Activated CD4-positive, alpha-beta T cell treated with anti-CD3 and anti-CD28 coated beads, Interleukin-2, amount 10 ng/mL, durations not matched to agents 7 days and 5 days (primary cell): ENCODE data around the gene EXOC6B. TPM values are rescaled to one million over a fixed set of nuclear protein-coding genes. Genes with fewer than 3 reads are reported as not detected.
"Not testable (repeated sequence)": the region's sequence is repeated elsewhere in the genome, so short reads cannot be mapped to it uniquely, and the experiment has no call there.

Experiments used
- CTCF ChIA-PET: fragments of 350-600 bp; sonication (Branson Sonifier 250); formaldehyde crosslinking; loops from one replicate; lab custom pipeline; 2021; ENCODE audit warnings: antibody characterized with exemption; lab: Charles Lee
- POLR2A ChIA-PET: fragments of 350-600 bp; sonication (Branson Sonifier 250); formaldehyde crosslinking; loops from one replicate; lab custom pipeline; 2021; ENCODE audit warnings: antibody characterized with exemption; lab: Charles Lee
- DNase-seq: peaks from one replicate; pipeline ENCODE4 v3.0.0-alpha.2; 2020
- H3K27ac Mint-ChIP-seq: one replicate; pipeline ENCODE4 v1.8.0; 2021; ENCODE audit warnings: mild to moderate bottlenecking, moderate library complexity, mixed read lengths
- H3K27me3 Mint-ChIP-seq: one replicate; pipeline ENCODE4 v1.8.0; 2021; ENCODE audit warnings: mixed read lengths
- H3K36me3 Mint-ChIP-seq: one replicate; pipeline ENCODE4 v1.8.0; 2021; ENCODE audit warnings: low read depth, mixed read lengths
- H3K4me1 Mint-ChIP-seq: one replicate; pipeline ENCODE4 v1.8.0; 2021; ENCODE audit warnings: mixed read lengths
- H3K4me3 Mint-ChIP-seq: one replicate; pipeline ENCODE4 v1.8.0; 2021; ENCODE audit warnings: mild to moderate bottlenecking, moderate library complexity, mixed read lengths
- H3K9me3 Mint-ChIP-seq: one replicate; pipeline ENCODE4 v1.8.0; 2021; ENCODE audit warnings: mixed read lengths
- total RNA-seq, 2 experiments: library from RNA; stranded (reverse); gene quantifications; one replicate each; pipeline ENCODE4 v1.2.3, GENCODE V29; 2021

Gene EXOC6B
- total RNA-seq, 2 experiments from 2014 or later = 14.8 to 16.4 TPM

DNA sequence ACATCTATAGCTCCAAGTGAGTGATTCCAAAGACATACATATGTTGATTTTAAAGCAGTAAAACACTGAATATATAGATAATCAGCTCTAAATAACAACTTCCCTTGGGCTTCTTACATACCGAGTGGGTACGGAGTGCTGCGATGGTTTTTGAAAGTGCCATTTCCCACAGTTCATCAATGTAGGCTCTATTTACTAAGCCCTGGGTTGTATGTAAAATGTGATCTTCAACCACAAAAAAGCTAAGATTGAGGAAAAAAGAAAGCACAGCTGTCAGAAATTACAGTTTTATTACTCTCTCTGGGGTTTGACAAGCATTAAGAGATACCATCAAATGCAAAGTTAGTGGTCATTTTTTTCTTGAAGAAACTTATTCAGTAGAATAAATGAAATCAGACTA, 312.8 kb downstream of the EXOC6B start:
- Mint-ChIP-seq H3K27me3 (no peaks in the 10 kb centered on the region), H3K9me3 (no peaks in the 10 kb centered on the region), H3K4me1 (no peaks in the 10 kb centered on the region), H3K27ac (no peak overlapping the region), H3K4me3 (no peak overlapping the region), H3K36me3 (no peaks in the 10 kb centered on the region)
- POLR2A ChIA-PET = no interaction called here
- no peak for DNase-seq
- CTCF ChIA-PET = no interaction called here

DNA sequence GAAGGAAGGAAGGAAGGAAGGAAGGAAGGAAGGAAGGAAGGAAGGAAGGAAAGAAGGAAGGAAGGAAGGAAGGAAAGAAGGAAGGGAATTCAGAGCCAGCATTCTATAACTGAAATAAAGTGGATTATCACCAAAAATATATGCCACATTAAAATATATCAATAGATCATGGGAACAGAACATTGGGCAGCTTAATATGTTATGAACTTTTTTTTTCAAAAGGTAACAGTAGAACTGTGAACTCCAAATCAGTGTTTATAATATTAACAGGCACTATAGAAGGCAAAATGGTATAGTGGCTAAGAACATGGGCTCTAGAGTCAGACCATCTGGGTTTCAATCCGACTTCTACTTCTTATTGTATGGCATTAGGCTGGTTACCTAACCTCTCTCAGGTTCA, 313.5 kb downstream of the EXOC6B start:
- Mint-ChIP-seq H3K9me3 (no peaks in the 10 kb centered on the region), H3K27ac (no peak overlapping the region), H3K36me3 (no peaks in the 10 kb centered on the region), H3K27me3 (no peaks in the 10 kb centered on the region), H3K4me1 (no peaks in the 10 kb centered on the region), H3K4me3 (no peak overlapping the region)
- POLR2A ChIA-PET = no interaction called here
- no peak for DNase-seq
- CTCF ChIA-PET = no interaction called here

DNA sequence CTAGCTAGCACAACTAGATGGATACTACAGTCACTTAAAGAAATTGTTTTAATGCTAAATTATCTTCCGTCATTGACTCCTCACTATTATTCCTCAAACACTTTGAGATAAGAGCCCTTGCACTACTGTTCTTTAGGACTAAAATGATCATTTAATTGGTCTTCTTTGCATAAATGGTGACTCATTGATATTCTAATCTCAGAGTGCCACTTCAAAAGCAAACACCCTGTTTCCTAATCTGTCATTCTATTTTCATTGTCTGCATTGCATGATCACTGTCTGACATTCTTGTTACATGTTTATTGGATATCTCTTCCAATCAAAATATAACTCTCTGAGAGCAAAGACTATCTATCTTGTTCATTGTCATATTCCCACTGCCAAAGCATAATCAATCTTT, 313.9 kb downstream of the EXOC6B start:
- Mint-ChIP-seq H3K4me3 (no peak overlapping the region), H3K36me3 (no peaks in the 10 kb centered on the region), H3K27me3 (no peaks in the 10 kb centered on the region), H3K9me3 (no peaks in the 10 kb centered on the region), H3K4me1 (no peaks in the 10 kb centered on the region), H3K27ac (no peak overlapping the region)
- DNase-seq = no peak
- POLR2A ChIA-PET = no interaction called here
- CTCF ChIA-PET = no interaction called here

DNA sequence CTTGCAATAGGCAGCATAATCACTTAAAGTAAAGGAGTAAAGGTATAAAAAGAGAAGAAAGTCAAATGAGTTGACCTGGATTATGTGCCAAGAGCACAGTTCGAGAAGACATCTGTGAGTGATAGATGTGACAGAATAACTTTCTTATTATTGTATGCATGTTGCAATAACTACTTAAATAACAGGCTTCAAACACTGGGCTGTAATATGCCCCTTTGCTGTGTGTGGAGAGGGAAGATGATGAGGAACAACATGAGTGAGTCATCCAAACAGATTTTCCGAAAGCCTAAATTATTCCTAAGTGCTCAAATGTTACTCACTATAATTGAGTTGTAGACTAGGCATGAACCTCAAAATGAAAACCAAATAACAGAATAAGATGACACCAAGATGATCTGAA, 328.1 kb downstream of the EXOC6B start:
- no peaks in the 10 kb centered on the region for H3K27me3 Mint-ChIP-seq
- no peak overlapping the region for H3K4me3 Mint-ChIP-seq
- CTCF ChIA-PET = no interaction called here
- H3K9me3 Mint-ChIP-seq = no peaks in the 10 kb centered on the region
- H3K27ac Mint-ChIP-seq = no peak overlapping the region
- POLR2A ChIA-PET = no interaction called here
- no peaks in the 10 kb centered on the region for H3K4me1 Mint-ChIP-seq
- DNase-seq = no peak
- H3K36me3 Mint-ChIP-seq = no peaks in the 10 kb centered on the region

DNA sequence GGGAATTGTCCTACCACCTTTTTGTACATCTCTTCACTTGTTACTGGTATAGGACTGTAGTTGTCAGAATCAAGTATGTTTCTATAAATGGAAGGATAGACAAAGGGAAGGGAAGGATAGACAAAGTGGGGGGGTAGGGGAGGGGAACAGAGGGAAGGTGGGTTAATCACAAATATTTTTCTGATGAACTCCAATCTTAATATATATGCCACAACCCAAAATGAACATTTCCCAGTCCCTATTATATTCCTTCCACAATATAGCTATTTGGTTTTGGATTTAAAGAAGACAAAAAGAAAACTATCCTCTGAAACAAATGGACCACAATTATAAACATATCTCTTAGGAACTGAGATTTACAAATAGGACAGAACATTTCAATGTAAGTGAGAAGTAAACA, 329.4 kb downstream of the EXOC6B start:
- H3K27me3 Mint-ChIP-seq = no peaks in the 10 kb centered on the region
- DNase-seq = no peak
- ChIA-PET POLR2A (no interaction called here), CTCF (interaction anchor here (0.6 to 1.2 kb wide), 2 partner anchors 21 to 219 kb away, joined by 3 to 4 read pairs; no protein-coding TSS in a partner anchor)
- H3K9me3 Mint-ChIP-seq = no peaks in the 10 kb centered on the region
- H3K27ac Mint-ChIP-seq = no peak overlapping the region
- H3K4me3 Mint-ChIP-seq = no peak overlapping the region
- peaks cover 2% of the 10 kb centered on the region for H3K36me3 Mint-ChIP-seq
- H3K4me1 Mint-ChIP-seq = no peaks in the 10 kb centered on the region

DNA sequence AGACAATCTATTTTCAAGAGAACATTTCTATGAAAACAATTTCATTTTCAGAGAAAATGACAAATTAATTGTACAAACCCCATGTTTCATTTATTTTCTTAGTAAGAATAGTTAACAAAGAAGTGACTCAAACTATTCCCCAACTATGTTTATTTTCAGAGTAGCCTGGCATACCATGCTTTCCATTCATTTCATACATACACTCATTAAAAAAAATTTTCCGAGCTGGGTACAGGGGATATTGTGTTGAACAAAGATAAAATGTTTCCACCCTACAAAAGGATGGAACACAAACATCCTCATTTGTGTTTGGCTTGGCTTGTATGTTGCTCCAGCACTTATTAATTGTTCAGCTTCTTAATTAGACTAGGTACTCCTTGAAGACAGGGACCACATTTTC, 331.4 kb downstream of the EXOC6B start:
- Mint-ChIP-seq H3K9me3 (no peaks in the 10 kb centered on the region), H3K27ac (no peak overlapping the region), H3K4me1 (no peaks in the 10 kb centered on the region), H3K4me3 (no peak overlapping the region), H3K36me3 (peaks cover 6% of the 10 kb centered on the region), H3K27me3 (no peaks in the 10 kb centered on the region)
- ChIA-PET POLR2A (no interaction called here), CTCF (no interaction called here)
- no peak for DNase-seq

DNA sequence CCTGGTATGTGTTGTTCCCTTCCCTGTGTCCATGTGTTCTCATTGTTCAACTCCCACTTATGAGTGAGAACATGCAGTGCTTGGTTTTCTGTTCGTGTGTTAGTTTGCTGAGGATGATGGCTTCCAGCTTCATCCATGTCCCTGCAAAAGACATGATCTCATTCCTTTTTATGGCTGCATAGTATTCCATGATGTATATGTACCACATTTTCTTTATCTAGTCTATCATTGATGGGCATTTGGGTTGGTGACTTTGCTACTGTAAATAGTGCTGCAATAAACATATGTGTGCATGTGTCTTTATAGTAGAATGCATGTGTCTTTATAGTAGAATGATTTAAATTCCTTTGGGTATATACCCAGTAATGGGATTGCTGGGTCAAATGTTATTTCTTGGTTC, 341.2 kb downstream of the EXOC6B start:
- H3K4me3 Mint-ChIP-seq, DNase-seq, H3K36me3 Mint-ChIP-seq, H3K27ac Mint-ChIP-seq, POLR2A ChIA-PET, H3K4me1 Mint-ChIP-seq, H3K27me3 Mint-ChIP-seq, CTCF ChIA-PET: not testable (repeated sequence)
- H3K9me3 Mint-ChIP-seq = peaks cover 10% of the 10 kb centered on the region

DNA sequence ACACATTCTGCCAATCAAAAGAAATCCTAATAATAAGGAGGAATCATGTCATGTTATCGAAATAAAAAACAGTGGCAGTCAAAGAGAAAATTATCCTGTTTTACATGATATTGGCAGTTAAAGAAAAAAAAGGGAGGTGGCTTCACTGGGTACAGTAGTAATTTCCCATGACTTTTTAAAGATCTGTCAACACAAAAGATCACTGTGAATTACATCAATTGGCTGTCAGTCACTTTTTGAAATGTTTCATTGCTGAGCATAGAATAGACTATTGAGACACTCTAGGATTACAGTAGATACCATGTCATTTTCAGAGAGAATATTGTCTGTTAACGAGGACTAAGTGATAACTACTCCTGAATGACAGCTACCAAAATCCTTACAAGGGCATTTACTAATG, 342.5 kb downstream of the EXOC6B start:
- peaks cover 5% of the 10 kb centered on the region for H3K36me3 Mint-ChIP-seq
- POLR2A ChIA-PET = no interaction called here
- peaks cover 10% of the 10 kb centered on the region for H3K9me3 Mint-ChIP-seq
- no peak overlapping the region for H3K4me3 Mint-ChIP-seq
- CTCF ChIA-PET = no interaction called here
- no peak for DNase-seq
- H3K4me1 Mint-ChIP-seq = no peaks in the 10 kb centered on the region
- no peaks in the 10 kb centered on the region for H3K27me3 Mint-ChIP-seq
- H3K27ac Mint-ChIP-seq = no peak overlapping the region

DNA sequence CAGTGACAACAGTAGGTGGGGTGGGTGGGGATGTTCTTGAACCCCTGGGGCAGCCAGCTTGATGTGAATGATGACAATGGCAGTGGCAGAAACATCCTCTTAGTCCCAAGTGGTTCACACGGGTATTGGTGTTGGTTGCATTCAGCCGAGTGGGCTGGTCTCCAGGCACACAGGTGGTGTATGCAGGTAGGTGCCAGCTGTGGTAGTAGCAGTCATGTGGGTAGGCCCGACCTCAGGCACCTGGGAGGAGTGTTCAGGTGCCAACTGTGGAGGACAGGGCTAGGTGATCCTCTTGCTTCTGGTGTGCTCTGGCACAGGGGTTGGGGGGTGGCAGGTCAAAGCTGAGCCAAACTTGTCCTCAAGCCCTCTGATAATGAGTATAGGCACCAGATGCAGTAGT, 350.6 kb downstream of the EXOC6B start:
- Mint-ChIP-seq H3K36me3 (no peaks in the 10 kb centered on the region), H3K27ac (no peak overlapping the region), H3K27me3 (no peaks in the 10 kb centered on the region), H3K9me3 (peaks cover 21% of the 10 kb centered on the region), H3K4me3 (no peak overlapping the region), H3K4me1 (no peaks in the 10 kb centered on the region)
- DNase-seq = no peak
- CTCF ChIA-PET = no interaction called here
- POLR2A ChIA-PET = no interaction called here

DNA sequence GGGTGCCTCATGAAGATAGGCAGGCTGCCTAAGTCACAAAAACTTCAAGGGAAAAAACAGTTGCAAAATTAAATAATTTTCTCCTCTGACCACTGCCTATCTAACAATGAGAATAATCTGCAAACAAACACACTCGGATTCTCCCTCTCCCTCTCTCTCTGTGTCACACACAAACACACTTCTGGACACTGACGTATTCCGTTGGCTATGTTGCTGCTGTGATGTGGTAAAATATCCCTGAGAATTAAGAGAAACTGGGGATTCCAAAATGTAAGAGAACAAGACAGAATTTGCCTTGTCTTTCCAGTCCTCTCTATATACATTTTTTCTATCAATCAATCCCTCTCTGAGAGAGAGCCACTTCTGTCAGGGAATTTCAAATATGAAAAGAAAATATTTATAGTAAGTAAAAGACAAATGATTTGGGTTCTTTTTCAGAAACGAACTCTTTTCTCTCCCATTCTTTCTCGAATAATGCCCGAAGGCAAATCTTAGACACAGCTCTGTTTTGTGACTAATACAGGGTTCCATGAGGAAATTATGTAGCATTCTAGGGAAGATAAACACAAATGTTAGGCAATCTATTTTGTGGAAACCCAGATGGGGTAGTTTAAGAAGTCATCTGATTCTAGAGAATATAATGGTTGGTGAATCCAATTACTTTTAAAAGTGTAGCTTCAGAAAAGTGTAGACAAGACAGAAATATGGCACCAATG, 367.9 kb downstream of the EXOC6B start:
- Mint-ChIP-seq H3K4me3 (no peak overlapping the region), H3K36me3 (no peaks in the 10 kb centered on the region), H3K9me3 (peaks cover 2% of the 10 kb centered on the region), H3K27ac (no peak overlapping the region), H3K27me3 (no peaks in the 10 kb centered on the region), H3K4me1 (no peaks in the 10 kb centered on the region)
- CTCF ChIA-PET = no interaction called here
- DNase-seq = no peak
- POLR2A ChIA-PET = no interaction called here

DNA sequence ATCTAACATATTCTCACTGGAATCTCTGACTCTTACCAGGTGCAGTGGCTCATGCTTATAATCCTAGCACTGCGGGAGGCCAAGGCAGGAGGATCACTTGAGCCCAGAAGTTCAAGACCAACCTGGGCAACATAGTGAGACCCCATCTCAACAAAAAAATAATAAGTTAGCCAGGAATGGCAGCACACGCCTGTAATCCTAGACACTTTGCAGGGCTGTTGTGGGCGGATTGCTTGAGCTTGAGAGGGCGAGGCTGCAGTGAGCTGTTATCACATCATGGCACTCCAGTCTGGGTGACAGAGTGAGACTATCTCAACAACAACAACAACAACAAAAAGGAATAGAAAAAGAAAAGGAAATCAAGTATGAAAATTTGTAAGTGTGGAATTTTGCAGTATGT, 371.6 kb downstream of the EXOC6B start:
- CTCF ChIA-PET = no interaction called here
- Mint-ChIP-seq H3K4me1 (no peaks in the 10 kb centered on the region), H3K27me3 (no peaks in the 10 kb centered on the region), H3K4me3 (no peak overlapping the region), H3K36me3 (no peaks in the 10 kb centered on the region), H3K27ac (no peak overlapping the region), H3K9me3 (no peaks in the 10 kb centered on the region)
- POLR2A ChIA-PET = interaction anchor here (0.5 kb wide), 1 partner anchor 1968 kb away, joined by 5 read pairs; no protein-coding TSS in a partner anchor
- no peak for DNase-seq

DNA sequence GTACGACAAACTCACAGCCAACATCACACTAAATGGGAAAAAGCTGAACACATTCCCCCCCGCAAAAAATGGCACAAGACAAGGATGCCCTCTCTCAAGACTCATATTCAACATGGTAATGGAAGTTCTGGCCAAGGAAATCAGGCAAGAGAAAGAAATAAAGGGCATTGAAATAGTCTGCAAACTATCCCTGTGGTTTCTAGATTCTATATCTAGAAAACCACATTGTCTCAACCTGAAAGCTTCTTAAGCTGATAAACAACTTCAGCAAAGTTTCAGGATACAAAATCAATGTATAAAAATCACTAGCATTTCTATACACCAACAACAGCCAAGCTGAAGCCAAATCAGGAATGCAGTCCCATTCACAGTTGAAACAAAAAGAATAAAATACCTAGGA, 383.6 kb downstream of the EXOC6B start:
- Mint-ChIP-seq H3K27ac (no peak overlapping the region), H3K9me3 (peaks cover 12% of the 10 kb centered on the region), H3K4me3 (no peak overlapping the region), H3K4me1 (peaks cover 14% of the 10 kb centered on the region), H3K36me3 (peaks cover 1% of the 10 kb centered on the region), H3K27me3 (no peaks in the 10 kb centered on the region)
- CTCF ChIA-PET = no interaction called here
- DNase-seq = no peak
- POLR2A ChIA-PET = no interaction called here

DNA sequence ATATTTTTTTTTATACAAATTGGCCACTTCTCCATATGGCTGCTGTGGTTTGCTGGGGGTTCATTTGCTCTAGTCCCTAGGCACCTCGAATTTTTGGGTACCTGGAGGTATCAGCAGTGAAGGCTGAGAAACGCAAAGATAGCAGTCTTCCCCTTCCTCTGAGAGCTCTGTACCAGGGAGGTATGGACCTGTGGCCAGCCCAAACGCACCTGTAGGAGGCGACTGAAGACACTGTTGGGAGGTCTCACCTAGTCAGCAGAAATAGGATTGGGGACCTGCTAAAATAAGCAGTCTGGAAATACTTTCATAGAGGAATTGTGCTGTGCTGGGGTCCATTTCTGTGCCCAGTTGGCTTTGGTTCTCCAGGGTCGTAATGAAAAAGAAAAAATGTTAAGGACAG, 385.9 kb downstream of the EXOC6B start:
- Mint-ChIP-seq H3K27ac (no peak overlapping the region), H3K9me3 (peaks cover 13% of the 10 kb centered on the region), H3K4me3 (no peak overlapping the region), H3K27me3 (no peaks in the 10 kb centered on the region), H3K4me1 (peaks cover 14% of the 10 kb centered on the region), H3K36me3 (peaks cover 1% of the 10 kb centered on the region)
- DNase-seq = no peak
- ChIA-PET POLR2A (no interaction called here), CTCF (no interaction called here)

DNA sequence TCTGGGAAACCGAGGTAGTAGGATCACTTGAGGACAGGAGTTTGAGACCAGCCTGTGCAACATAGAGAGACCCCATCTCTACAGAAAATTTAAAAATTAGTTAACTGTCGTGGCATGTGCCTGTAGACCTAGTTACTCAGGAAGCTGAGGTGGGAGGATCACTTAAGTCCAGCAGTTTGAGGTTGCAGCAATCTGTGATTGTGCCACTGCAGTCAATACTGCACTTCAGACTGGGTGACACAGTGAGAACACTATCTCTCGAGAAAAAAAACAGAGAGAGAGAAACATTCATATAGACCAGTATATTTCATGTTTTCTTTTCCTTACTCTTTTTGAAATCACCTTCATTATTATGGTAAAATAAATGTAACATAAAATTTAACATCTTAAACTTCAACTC, 387.5 kb downstream of the EXOC6B start:
- no peak for DNase-seq
- H3K27ac Mint-ChIP-seq = no peak overlapping the region
- no peaks in the 10 kb centered on the region for H3K27me3 Mint-ChIP-seq
- H3K4me3 Mint-ChIP-seq = no peak overlapping the region
- H3K36me3 Mint-ChIP-seq = peaks cover 1% of the 10 kb centered on the region
- H3K9me3 Mint-ChIP-seq = peaks cover 20% of the 10 kb centered on the region
- ChIA-PET POLR2A (no interaction called here), CTCF (no interaction called here)
- H3K4me1 Mint-ChIP-seq = peaks cover 14% of the 10 kb centered on the region
